Measurements from ENCODE around the gene SEMA3E.

GRCh38 chr7:83550100-83550499 is 98.8 kb downstream of the SEMA3E start:
- TF ChIP-seq ZNF785 (CRISPR knock-in tag; IDR thresholded peaks at IDR 0.05) (no peak), CTCF (IDR thresholded peaks at IDR 0.05 in 2 of 3, conservative IDR thresholded peaks at IDR 0.05 in 1 of 3; ENCODE audit: insufficient read depth in 2 of 3, low read depth in 1 of 3, low read length in 3 of 3) (no peak), ZNF561 (CRISPR knock-in tag; conservative IDR thresholded peaks at IDR 0.05) (no peak), NRF1 (conservative IDR thresholded peaks at IDR 0.05 in 1 of 2, IDR thresholded peaks at IDR 0.05 in 1 of 2) (no peak), ATF3 (IDR thresholded peaks at IDR 0.05) (no peak), ATF3 (CRISPR knock-in tag; conservative IDR thresholded peaks at IDR 0.05) (no peak), TAF1 (IDR thresholded peaks at IDR 0.05; ENCODE audit: control insufficient read depth, extremely low read depth, insufficient read depth, low read length, severe bottlenecking) (no peak), POLR2AphosphoS2 (IDR thresholded peaks at IDR 0.05; ENCODE audit: low read length) (no peak), PATZ1 (CRISPR knock-in tag; IDR thresholded peaks at IDR 0.05; ENCODE audit: borderline replicate concordance) (no peak), HMGN3 (IDR thresholded peaks at IDR 0.05; ENCODE audit: borderline replicate concordance, extremely low read depth, insufficient read length, low read depth, low read length) (no peak), SMAD2 (IDR thresholded peaks at IDR 0.05; ENCODE audit: low read depth, low read length) (no peak), JUNB (CRISPR knock-in tag; conservative IDR thresholded peaks at IDR 0.05) (no peak)
